HEK293 (cell line): Measurements from ENCODE around the gene NFIX.

Experiments
- CTCF ChIA-PET: fragments of 350-600 bp; formaldehyde crosslinking; extraction: SDS; loops from one replicate; lab custom pipeline; 2021; ENCODE audit warnings: antibody characterized with exemption; lab: Yijun Ruan, JAX
- POLR2A ChIA-PET: fragments of 300-600 bp; formaldehyde crosslinking; extraction: SDS; loops from one replicate; lab custom pipeline; 2020; ENCODE audit warnings: antibody characterized with exemption, inconsistent platforms; lab: Yijun Ruan, JAX
- H3K27ac ChIP-seq: fragments of 200-500 bp; sonication (Bioruptor generic); 2 replicates; pipeline ENCODE4 v1.5.1; 2014; ENCODE audit warnings: low read depth, low read length, control low read depth, inconsistent platforms; ENCODE audit errors: extremely low read depth
- H3K36me3 ChIP-seq, 2 experiments: fragments of 200-500 bp in 1 of 2; sonication (Bioruptor generic) in 1 of 2; 1 replicate in 1 of 2; 2 replicates in 1 of 2; pipeline ENCODE4 v1.5.1; 2014 to 2017; ENCODE audit warnings: inconsistent platforms in 2 of 2, low read length in 2 of 2; ENCODE audit not compliant: control insufficient read depth in 2 of 2, insufficient read depth in 1 of 2
- H3K4me1 ChIP-seq: fragments of 200-500 bp; sonication (Bioruptor generic); 2 replicates; pipeline ENCODE4 v1.5.1; 2014; ENCODE audit warnings: mild to moderate bottlenecking, low read length, inconsistent platforms; ENCODE audit not compliant: control insufficient read depth, insufficient read depth
- H3K4me3 ChIP-seq: 2 replicates; pipeline ENCODE4 v1.5.1; 2011; ENCODE audit warnings: low read depth, mild to moderate bottlenecking, control low read depth, low read length, moderate library complexity
- H3K9me3 ChIP-seq: fragments of 200-500 bp; sonication (Bioruptor generic); 2 replicates; pipeline ENCODE4 v1.5.1; 2014; ENCODE audit warnings: low read depth, low read length, inconsistent platforms; ENCODE audit not compliant: control insufficient read depth, insufficient read depth
- GLIS1 ChIP-seq: fragments of 450-650 bp; formaldehyde crosslinking; IDR thresholded peaks from 2 replicates; pipeline ENCODE4 v1.5.1; 2016; ENCODE audit warnings: missing biosample characterization, missing genetic modification characterization
- MYNN ChIP-seq: fragments of 450-650 bp; formaldehyde crosslinking; IDR thresholded peaks from 2 replicates; pipeline ENCODE4 v1.5.1; 2016; ENCODE audit warnings: missing biosample characterization, missing genetic modification characterization, borderline replicate concordance
- OVOL3 ChIP-seq: fragments of 450-650 bp; formaldehyde crosslinking; IDR thresholded peaks from 2 replicates; pipeline ENCODE4 v1.5.1; 2016; ENCODE audit warnings: missing biosample characterization, missing genetic modification characterization
- PBX3 ChIP-seq: sonication (generic); formaldehyde crosslinking; IDR thresholded peaks from 2 replicates; pipeline ENCODE4 v1.8.1; 2022; ENCODE audit warnings: mild to moderate bottlenecking, moderate library complexity, missing genetic modification reagents
- PRDM1 ChIP-seq: fragments of 450-650 bp; formaldehyde crosslinking; IDR thresholded peaks from 2 replicates; pipeline ENCODE4; 2016; ENCODE audit warnings: missing biosample characterization, missing genetic modification characterization
- TSHZ1 ChIP-seq: fragments of 450-650 bp; formaldehyde crosslinking; IDR thresholded peaks from 2 replicates; pipeline ENCODE4 v1.5.1; 2016; ENCODE audit warnings: missing biosample characterization, missing genetic modification characterization, borderline replicate concordance
- ZBTB7A ChIP-seq: fragments of 450-650 bp; formaldehyde crosslinking; IDR thresholded peaks from 2 replicates; pipeline ENCODE4 v1.5.1; 2016; ENCODE audit warnings: low read depth, missing biosample characterization, missing genetic modification characterization
- ZBTB8A ChIP-seq: fragments of 450-650 bp; formaldehyde crosslinking; IDR thresholded peaks from 2 replicates; pipeline ENCODE4 v1.5.1; 2016; ENCODE audit warnings: missing biosample characterization, missing genetic modification characterization
- ZNF121 ChIP-seq: fragments of 450-650 bp; formaldehyde crosslinking; IDR thresholded peaks from 2 replicates; pipeline ENCODE4 v1.5.1; 2016; ENCODE audit warnings: missing biosample characterization, missing genetic modification characterization
- ZNF335 ChIP-seq: fragments of 450-650 bp; formaldehyde crosslinking; conservative IDR thresholded peaks from 2 replicates; pipeline ENCODE4 v1.5.1; 2016; ENCODE audit warnings: missing biosample characterization, missing genetic modification characterization
- ZNF366 ChIP-seq: fragments of 450-650 bp; formaldehyde crosslinking; conservative IDR thresholded peaks from 2 replicates; pipeline ENCODE4 v1.5.1; 2016; ENCODE audit warnings: missing biosample characterization, missing genetic modification characterization
- ZNF37A ChIP-seq: fragments of 450-650 bp; IDR thresholded peaks from 2 replicates; pipeline ENCODE4 v1.5.1; 2018; ENCODE audit warnings: missing biosample characterization, missing genetic modification characterization
- ZNF488 ChIP-seq: fragments of 450-650 bp; formaldehyde crosslinking; IDR thresholded peaks from 2 replicates; pipeline ENCODE4 v1.5.1; 2016; ENCODE audit warnings: missing biosample characterization, missing genetic modification characterization
- ZNF514 ChIP-seq: fragments of 450-650 bp; formaldehyde crosslinking; IDR thresholded peaks from 2 replicates; pipeline ENCODE4 v1.5.1; 2016; ENCODE audit warnings: missing biosample characterization, missing genetic modification characterization
- ZNF645 ChIP-seq: fragments of 450-650 bp; formaldehyde crosslinking; IDR thresholded peaks from 2 replicates; pipeline ENCODE4; 2016; ENCODE audit warnings: missing biosample characterization, missing genetic modification characterization
- ZSCAN18 ChIP-seq: fragments of 450-650 bp; formaldehyde crosslinking; IDR thresholded peaks from 2 replicates; pipeline ENCODE4 v1.5.1; 2016; ENCODE audit warnings: missing biosample characterization, missing genetic modification characterization
- TF ChIP-seq, protein P1 (sequence below): fragments of 450-650 bp; formaldehyde crosslinking; IDR thresholded peaks from 2 replicates; pipeline ENCODE4 v1.5.1; 2016; ENCODE audit warnings: missing biosample characterization, missing genetic modification characterization

Gene NFIX

DNA sequence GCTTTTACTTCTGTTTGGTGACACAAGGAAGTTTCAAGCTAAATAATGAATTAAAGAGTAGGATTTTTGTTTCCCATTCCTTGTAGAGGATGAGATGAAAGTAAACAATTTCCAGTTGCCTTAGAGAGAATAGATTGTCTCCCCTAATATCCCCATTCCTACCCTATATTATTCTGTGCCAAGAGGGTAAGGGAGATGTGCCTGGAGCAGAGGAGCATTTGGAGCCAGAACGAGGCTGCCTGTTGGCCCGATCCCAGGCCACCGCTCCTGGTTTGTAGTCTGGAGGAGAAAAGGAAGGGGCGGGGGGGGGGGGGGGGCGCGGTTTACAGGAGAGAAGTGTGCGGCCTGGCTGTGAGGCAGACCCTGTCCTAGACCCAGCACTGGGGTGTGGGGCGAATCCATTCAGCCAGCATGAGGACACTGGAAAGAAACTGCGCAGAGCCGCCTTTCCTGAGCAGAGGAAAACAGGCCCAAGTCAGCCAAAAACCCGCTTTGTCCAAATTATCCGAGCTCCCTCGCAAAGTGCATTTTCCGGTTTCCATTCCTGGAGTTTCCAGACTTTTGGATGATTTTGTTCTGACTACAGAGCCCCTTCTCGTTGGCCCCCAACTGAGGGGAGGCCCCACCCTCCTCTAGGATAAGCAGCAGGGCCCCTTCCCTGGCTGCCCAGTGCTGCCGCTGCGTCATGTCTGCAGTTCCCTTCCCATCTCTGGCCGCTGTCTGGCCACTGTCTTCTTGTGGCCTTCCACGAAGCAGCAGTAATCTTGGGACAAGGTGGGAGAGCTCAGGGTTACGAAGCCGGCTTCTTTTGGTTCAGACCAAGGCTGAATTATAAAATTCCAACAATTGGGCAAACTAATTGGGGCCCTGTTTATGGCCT, 23.0 kb downstream of the NFIX start:
- CTCF ChIA-PET: interaction anchor here (0.7 to 6.6 kb wide), 5 partner anchors 13 to 61 kb away, joined by 3 to 40 read pairs (median 9); no protein-coding TSS in a partner anchor
- no peak overlapping the region for H3K4me3 ChIP-seq

GRCh38 chr19:13019332-13019731, 24.1 kb downstream of the NFIX start:
- no peaks in the 10 kb centered on the region for H3K36me3 ChIP-seq
- H3K9me3 ChIP-seq: no peaks in the 10 kb centered on the region
- POLR2A ChIA-PET: no interaction called here
- CTCF ChIA-PET: no interaction called here
- TF ChIP-seq ZNF514 (tag by site-specific recombination) (no peak), ZNF366 (tag by site-specific recombination) (peak; percentile 61), PRDM1 (tag by site-specific recombination) (peak; percentile 28; the same call in 1 of the 2 replicates)
- peaks cover 14% of the 10 kb centered on the region for H3K4me1 ChIP-seq
- no peak overlapping the region for H3K4me3 ChIP-seq
- no peak overlapping the region for H3K27ac ChIP-seq

More for the DNA sequence above, 23.0 kb downstream of the NFIX start:
- POLR2A ChIA-PET: interaction anchor here (1.2 kb wide), 1 partner anchor 14 kb away, joined by 4 read pairs; no protein-coding TSS in a partner anchor
- TF ChIP-seq TSHZ1 (tag by site-specific recombination) (no peak), MYNN (tag by site-specific recombination) (no peak), ZNF121 (tag by site-specific recombination) (no peak), ZSCAN18 (tag by site-specific recombination) (no peak), PBX3 (no peak)
- Histone ChIP-seq H3K27ac (no peak overlapping the region), H3K4me1 (peaks cover 13% of the 10 kb centered on the region), H3K9me3 (no peaks in the 10 kb centered on the region), H3K36me3 (no peaks in the 10 kb centered on the region)

DNA sequence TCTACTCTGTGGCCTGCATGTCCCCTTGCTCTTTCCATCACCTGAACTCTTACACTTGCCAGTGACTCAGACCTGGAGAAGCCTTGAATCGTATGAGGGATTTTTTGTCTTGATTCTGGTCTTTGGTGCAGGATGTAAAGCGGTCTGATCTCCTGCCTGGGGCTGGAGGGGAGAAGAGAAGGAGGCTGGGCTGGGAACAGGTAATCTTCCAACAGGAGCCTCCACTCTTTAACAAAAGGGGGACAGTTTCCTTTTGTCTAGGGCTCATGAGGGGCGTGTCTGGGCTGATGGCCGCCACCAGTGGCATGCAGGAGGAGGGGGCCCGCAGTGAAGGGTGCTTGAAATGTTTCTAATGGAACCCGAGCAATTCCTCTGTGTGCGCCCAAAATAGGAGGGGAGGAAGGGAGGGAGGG, 24.7 kb downstream of the NFIX start:
- no peaks in the 10 kb centered on the region for H3K36me3 ChIP-seq
- H3K4me3 ChIP-seq: no peak overlapping the region
- H3K9me3 ChIP-seq: no peaks in the 10 kb centered on the region
- ChIA-PET CTCF (interaction anchor here (0.5 kb wide), 1 partner anchor 54 kb away, joined by 5 read pairs; no protein-coding TSS in a partner anchor), POLR2A (no interaction called here)
- H3K27ac ChIP-seq: no peak overlapping the region
- peaks cover 14% of the 10 kb centered on the region for H3K4me1 ChIP-seq
- no peak for TF ChIP-seq ZBTB8A (tag by site-specific recombination)
- no peak for TF ChIP-seq GLIS1 (tag by site-specific recombination)
- TF ChIP-seq ZNF645: no peak
- TF ChIP-seq ZNF335 (tag by site-specific recombination): no peak
- TF ChIP-seq ZNF488 (tag by site-specific recombination): no peak
- TF ChIP-seq, protein P1, sequence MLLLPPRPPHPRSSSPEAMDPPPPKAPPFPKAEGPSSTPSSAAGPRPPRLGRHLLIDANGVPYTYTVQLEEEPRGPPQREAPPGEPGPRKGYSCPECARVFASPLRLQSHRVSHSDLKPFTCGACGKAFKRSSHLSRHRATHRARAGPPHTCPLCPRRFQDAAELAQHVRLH (tag by site-specific recombination): no peak
- TF ChIP-seq ZNF37A (tag by site-specific recombination): no peak
- TF ChIP-seq MYNN (tag by site-specific recombination): no peak
- no peak for TF ChIP-seq ZBTB7A (tag by site-specific recombination)
- TF ChIP-seq OVOL3: no peak
